GM21529 (cell line): ENCODE measurements around the gene TMEM143.
A peak's percentile ranks its signal among the peaks of the same experiment; 100 is the strongest.
"Not testable (repeated sequence)": the region's sequence is repeated elsewhere in the genome, so short reads cannot be mapped to it uniquely, and the experiment has no call there.

Source experiments
- ATAC-seq: cut with Tn5 transposase; IDR thresholded peaks from one replicate; pipeline ENCODE4 v1.9.1; 2021; ENCODE audit not compliant: unreplicated experiment

The TMEM143 gene

GRCh38 chr19:48363810-48364597, at the start of gene TMEM143, which contains the start of gene SYNGR4:
TMEM143 (minus strand) TSS chr19:48363940; CDS start chr19:48363920, 20 bp downstream.
SYNGR4 (plus strand) TSS chr19:48364367; CDS start chr19:48365843, 1,476 bp downstream.
- ATAC-seq: peak; percentile 79

DNA sequence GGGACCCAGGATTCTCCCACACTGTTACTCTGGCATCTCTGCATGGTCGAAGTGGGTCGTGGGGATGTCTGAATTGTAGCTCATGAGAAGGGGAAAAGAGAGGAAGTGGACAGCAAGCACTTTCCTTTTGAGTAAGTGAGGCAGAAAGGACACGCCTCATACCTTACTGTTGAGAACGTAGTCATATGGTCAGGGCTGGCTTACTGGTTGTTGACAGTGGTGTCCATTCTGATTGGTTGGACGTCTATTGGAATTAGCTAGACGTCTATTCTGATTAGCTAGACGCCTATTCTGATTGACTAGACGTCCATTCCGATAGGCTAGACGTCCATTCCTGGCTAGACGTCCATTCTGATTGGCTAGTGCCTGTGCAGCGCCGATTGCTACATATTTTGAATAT, 42.1 kb upstream of the TMEM143 start:
- ATAC-seq: no peak

DNA sequence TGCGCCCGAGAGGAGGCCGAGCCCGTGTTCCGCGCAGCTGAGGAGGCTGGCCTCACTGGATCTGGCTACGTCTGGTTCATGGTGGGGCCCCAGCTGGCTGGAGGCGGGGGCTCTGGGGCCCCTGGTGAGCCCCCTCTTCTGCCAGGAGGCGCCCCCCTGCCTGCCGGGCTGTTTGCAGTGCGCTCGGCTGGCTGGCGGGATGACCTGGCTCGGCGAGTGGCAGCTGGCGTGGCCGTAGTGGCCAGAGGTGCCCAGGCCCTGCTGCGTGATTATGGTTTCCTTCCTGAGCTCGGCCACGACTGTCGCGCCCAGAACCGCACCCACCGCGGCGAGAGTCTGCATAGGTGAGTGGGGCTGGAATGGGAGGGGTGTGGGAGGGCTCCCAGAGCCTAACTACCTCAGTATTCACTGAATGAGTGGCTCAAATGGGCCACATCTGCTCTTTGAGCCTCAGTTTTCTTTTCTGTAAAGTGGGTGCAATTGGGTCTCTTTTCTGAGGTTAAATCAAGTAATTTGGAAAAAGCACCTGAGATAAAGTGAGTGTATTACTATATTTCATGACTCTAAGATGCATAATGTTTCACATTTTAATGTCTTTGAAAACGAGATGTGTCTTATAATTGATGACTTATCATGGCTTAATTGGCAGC, 41.4 kb upstream of the TMEM143 start:
- ATAC-seq: no peak

DNA sequence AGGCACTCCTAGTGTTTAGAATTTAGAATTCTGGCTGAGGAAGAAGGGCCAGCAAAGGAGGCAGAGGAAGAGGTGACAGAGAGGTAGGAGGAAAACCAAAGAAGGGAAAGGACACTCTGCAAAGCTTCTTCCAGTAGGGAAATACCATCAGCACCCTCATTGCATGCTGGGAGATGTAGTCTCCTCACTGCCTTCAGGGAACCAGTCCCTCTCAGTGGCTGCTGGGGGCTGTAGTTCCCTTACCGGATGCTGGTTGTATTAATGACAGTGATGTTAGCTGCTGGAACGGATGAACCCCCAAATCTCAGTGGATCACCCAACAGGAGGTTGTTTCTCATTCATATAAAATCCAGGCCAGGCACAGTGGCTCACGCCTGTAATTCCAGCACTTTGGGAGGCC, 39.9 kb upstream of the TMEM143 start:
- ATAC-seq: peak; percentile 57

GRCh38 chr19:48401287-48401686, 37.5 kb upstream of the TMEM143 start:
- no peak for ATAC-seq

- ATAC-seq: no peak
Measured at GRCh38 chr19:48400018-48400742, 36.4 kb upstream of the TMEM143 start.

GRCh38 chr19:48398375-48399235, 34.9 kb upstream of the TMEM143 start:
- ATAC-seq: peak; percentile 52

DNA sequence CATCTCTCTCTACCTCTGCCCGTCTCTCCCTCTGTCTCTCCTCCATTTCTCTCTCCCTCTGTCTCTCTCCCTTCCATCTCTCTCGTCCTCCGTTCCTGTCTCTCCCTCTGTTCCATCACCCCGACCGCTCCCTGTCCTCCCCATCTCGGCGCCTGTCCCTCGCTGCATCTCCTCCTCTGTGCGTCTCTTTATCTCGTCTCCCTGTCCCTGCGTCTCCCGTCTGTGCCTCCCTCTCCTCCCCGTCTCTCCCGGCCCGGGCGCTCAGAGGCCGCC, 34.3 kb upstream of the TMEM143 start:
- no peak for ATAC-seq

DNA sequence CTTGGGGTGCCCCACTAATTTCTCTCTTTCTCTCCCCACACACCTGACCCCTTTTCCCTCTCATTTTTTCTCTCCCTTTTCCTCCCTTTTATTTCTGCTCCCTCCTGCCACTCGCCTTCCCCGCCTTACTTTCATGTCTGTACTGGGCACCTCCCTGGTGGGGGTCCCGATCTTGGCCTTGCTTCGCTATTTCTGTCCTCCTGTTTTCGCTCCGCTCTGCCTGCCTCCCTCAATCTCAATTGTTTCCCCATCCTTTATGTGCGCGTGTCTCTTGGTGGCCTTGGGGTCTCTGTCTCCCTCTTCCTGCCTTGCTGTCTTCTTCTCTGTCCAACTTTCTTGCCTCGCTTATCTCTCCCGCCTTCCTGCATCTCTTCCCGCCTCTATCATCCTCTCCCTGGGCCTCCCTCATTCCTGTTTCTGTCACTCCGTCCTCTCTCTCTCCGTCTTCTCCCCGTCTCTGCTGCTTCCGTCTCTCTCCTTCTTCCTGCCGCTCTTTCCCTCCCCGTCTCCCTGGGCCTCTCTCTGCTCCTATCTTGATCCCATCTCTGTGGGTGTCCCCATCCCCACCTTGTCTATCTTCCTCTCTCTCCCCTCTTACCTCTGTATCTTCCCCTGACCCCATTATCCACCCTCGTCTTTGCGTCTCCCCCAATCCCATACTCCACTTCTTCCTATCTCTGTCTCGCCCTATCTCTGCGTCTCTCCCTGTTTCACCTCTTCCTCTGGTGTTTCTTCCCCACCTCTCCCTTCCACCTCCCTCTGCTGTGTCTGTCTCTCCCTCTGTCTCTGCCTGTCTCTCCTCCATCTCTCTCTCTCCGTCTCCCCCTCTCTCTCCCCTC, 33.7 kb upstream of the TMEM143 start:
- ATAC-seq: no peak

DNA sequence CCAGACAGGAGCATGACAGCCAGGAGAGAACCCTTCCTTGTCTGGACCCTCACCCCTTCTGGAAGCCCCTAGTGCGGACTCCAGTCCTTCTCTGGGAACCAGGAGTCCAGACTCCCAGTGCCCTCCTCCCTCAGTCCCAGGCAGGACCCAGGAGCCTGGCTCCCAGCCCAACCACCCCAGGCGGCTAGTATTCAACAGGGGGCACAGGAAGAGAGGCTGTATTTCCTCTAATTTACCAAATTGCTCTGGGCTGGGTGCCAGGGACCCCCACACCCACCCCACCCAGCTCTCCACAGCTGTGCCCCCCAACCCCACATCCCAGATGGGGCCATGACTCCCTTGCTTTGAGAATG, 33.1 kb upstream of the TMEM143 start:
- ATAC-seq: no peak

DNA sequence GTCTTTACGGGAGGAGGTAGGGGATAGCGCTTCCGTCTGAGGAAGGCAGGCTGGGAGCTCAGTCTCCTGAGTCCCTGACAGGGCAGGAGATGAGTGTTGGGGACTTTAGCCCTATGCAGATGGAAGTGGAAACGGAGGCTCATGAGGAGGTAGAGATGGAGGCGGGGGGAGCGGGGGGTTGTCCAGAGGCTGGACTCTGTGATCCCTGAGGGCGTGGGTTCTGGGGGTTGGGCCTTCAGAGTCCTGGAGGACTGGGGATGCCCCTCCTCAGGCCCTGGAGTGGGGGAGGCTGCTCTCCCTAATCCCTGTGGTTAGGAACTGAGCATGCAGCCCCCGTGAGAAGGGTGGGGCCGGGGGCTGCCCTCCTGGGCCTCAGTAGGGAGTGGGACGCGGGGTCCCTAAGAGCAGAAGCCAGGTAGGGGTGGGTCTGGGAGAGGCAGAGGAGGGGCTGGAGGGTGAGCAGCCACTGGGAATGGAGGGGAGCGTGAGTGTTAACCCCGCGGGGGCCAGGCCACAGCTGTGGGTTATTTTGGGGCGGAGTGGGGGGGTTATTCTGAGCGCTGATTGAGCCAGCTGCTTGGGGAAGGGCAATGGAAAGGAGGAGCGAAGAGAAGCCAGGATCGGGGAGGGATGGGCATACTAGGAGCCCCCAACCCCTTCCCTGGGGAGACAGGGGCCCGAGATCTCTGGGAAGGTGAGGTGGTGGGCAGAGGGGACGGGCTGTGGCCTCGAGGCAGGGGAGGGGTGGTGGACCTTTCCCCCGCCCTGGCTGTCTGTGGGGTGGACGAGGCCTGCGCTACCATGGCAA, 32.5 kb upstream of the TMEM143 start:
- ATAC-seq: no peak

GRCh38 chr19:48395499-48395898, 31.8 kb upstream of the TMEM143 start:
- no peak for ATAC-seq

- ATAC-seq: no peak
Measured at GRCh38 chr19:48395170-48395455, 31.4 kb upstream of the TMEM143 start.

DNA sequence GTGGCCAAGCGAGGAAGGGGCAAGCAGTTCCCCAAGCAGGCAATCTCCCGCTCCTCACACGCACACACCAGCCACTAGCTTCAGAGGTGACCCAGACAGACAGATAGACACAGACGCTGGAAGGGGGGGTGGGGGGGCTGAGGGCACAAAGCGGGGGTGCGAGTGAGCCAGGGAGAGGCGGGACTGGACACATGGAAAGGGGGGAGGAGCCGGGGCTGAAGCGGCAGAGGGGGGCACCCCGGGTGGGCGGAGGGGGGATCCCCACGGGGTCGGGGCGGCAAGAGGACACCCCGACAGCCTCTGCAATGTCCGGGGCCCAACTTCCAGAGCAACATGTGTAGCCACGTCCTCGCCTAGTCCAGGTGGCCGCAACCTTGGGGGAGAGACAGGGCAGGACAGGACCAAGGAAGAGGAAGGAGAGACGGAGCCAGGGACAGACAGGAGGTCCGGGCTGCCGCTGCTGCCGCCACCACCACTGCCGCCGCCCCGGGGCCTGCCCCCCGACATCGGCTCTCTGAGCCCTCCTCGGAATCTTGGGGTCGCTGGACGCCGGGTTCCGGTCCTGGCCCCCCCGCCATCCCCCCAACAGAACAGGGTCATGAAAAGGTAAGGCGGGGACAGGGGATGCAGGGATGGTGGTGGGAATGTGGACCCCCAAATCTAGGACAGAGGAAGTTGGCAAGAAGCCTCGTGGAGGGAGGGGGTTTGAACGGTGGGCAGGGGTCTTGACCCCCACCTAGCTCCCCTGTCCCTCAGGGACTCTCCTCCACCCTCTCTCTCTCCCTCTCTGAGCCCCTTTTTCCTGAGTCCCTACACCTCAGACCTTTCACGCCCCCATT, 30.8 kb upstream of the TMEM143 start:
- no peak for ATAC-seq

DNA sequence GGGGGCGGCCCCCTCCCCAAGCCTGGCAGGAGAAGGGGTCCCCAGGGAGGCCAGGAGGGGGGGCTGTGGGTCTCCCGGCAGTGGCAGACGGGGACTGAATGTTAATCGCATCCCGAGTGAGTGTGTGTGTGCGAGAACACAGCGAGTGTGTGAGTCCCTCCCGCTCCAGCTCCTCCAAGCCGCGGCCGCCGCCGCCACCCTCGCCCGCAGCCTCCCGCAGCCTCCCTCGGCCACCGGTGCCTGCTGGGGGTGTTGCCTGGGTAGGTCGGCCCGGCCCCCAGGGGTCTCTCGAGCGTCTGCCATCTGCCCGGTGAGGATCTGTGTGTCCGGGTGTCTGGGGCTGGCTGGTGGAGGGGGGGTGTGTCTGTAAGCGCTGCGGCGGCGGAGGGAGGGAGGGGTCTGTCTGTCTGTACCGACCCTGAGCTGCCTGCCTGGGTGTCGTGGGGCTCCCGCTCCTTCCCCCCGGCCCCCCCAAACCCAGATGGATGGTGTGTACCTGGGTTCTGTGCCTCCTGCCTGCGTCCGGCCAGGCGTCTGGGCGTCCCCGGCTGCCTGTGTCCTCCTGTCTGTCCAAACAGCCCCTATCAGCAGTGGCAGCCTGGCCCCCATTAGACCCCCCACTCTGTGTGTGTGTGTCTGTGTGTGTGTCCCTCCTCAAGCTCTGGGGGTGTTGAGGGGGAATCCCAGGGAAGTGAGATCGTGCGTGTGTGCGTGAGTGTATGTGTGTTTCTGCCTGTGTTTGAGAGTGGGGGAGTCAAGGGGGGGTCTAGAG, 30.0 kb upstream of the TMEM143 start, which contains the start of gene GRIN2D:
Gene GRIN2D, plus strand, starts transcription at position 110 of the 772 bp plus-strand sequence. CDS start 4,725 bp downstream, outside the sequence.
- ATAC-seq: no peak

- ATAC-seq: no peak
Measured at GRCh38 chr19:48392860-48393558, 29.3 kb upstream of the TMEM143 start.

DNA sequence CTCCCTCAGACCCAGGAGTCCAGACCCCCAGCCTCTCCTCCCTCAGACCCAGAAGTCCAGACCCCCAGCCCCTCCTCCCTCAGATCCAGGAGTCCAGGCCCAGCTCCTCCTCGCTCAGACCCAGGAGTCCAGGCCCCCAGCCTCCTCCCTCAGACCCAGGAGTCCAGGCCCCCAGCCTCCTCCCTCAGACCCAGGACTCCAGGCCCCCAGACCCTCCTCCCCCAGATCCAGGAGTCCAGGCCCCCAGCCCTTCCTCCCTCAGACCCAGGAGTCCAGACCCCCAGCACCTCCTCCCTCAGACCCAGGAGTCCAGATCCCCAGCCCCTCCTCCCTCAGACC, 28.2 kb upstream of the TMEM143 start:
- not testable (repeated sequence) for ATAC-seq
